HEK293 (cell line): Measurements from ENCODE around the gene KCNC4.
A peak's percentile ranks its signal among the peaks of the same experiment; 100 is the strongest.

Experiments used
- EGR2 ChIP-seq: fragments of 450-650 bp; formaldehyde crosslinking; IDR thresholded peaks from 2 replicates; pipeline ENCODE4 v1.5.1; 2016; ENCODE audit warnings: low read depth, missing biosample characterization, missing genetic modification characterization
- GLI4 ChIP-seq: fragments of 450-650 bp; formaldehyde crosslinking; IDR thresholded peaks from 2 replicates; pipeline ENCODE4 v1.5.1; 2016; ENCODE audit warnings: missing biosample characterization, missing genetic modification characterization
- GLIS2 ChIP-seq: fragments of 450-650 bp; formaldehyde crosslinking; IDR thresholded peaks from 2 replicates; pipeline ENCODE4 v1.5.1; 2016; ENCODE audit warnings: missing biosample characterization, missing genetic modification characterization
- HOXD13 ChIP-seq: sonication (generic); formaldehyde crosslinking; IDR thresholded peaks from 2 replicates; pipeline ENCODE4 v1.8.0; 2022; ENCODE audit warnings: missing genetic modification reagents, borderline replicate concordance
- IKZF3 ChIP-seq: fragments of 450-650 bp; IDR thresholded peaks from 2 replicates; pipeline ENCODE4 v1.5.0; 2018; ENCODE audit warnings: missing biosample characterization, mild to moderate bottlenecking, missing genetic modification characterization, moderate library complexity
- KLF1 ChIP-seq: fragments of 450-650 bp; formaldehyde crosslinking; IDR thresholded peaks from 2 replicates; pipeline ENCODE4 v1.5.1; 2016; ENCODE audit warnings: missing biosample characterization, missing genetic modification characterization
- KLF10 ChIP-seq: fragments of 450-650 bp; IDR thresholded peaks from 2 replicates; pipeline ENCODE4 v1.5.1; 2018; ENCODE audit warnings: missing biosample characterization, mild to moderate bottlenecking, missing genetic modification characterization
- KLF17 ChIP-seq: fragments of 450-650 bp; formaldehyde crosslinking; IDR thresholded peaks from 2 replicates; pipeline ENCODE4 v1.5.1; 2016; ENCODE audit warnings: missing biosample characterization, missing genetic modification characterization
- KLF7 ChIP-seq: fragments of 450-650 bp; formaldehyde crosslinking; IDR thresholded peaks from 2 replicates; pipeline ENCODE4 v1.5.1; 2016; ENCODE audit warnings: missing biosample characterization, missing genetic modification characterization, borderline replicate concordance
- KLF9 ChIP-seq: fragments of 450-650 bp; formaldehyde crosslinking; IDR thresholded peaks from 2 replicates; pipeline ENCODE4 v1.5.1; 2016; ENCODE audit warnings: missing biosample characterization, missing genetic modification characterization, low read depth
- SCRT1 ChIP-seq: fragments of 450-650 bp; formaldehyde crosslinking; IDR thresholded peaks from 2 replicates; pipeline ENCODE4 v1.5.1; 2016; ENCODE audit warnings: missing biosample characterization, missing genetic modification characterization, borderline replicate concordance
- SCRT2 ChIP-seq: fragments of 450-650 bp; formaldehyde crosslinking; IDR thresholded peaks from 2 replicates; pipeline ENCODE4 v1.5.1; 2016; ENCODE audit warnings: missing biosample characterization, missing genetic modification characterization
- SP2 ChIP-seq: fragments of 450-650 bp; formaldehyde crosslinking; IDR thresholded peaks from 2 replicates; pipeline ENCODE4 v1.5.1; 2016; ENCODE audit warnings: missing biosample characterization, missing genetic modification characterization
- TCF7L2 ChIP-seq: IDR thresholded peaks from 2 replicates; pipeline ENCODE4 v1.6.1; 2011; ENCODE audit warnings: low read depth, mild to moderate bottlenecking, inconsistent platforms, low read length, moderate library complexity, borderline replicate concordance
- ZBTB17 ChIP-seq: fragments of 450-650 bp; formaldehyde crosslinking; IDR thresholded peaks from 2 replicates; pipeline ENCODE4 v1.5.1; 2016; ENCODE audit warnings: missing biosample characterization, missing genetic modification characterization
- ZBTB20 ChIP-seq: fragments of 450-650 bp; formaldehyde crosslinking; IDR thresholded peaks from 2 replicates; pipeline ENCODE4 v1.5.1; 2016; ENCODE audit warnings: missing biosample characterization, missing genetic modification characterization
- ZBTB8A ChIP-seq: fragments of 450-650 bp; formaldehyde crosslinking; IDR thresholded peaks from 2 replicates; pipeline ENCODE4 v1.5.1; 2016; ENCODE audit warnings: missing biosample characterization, missing genetic modification characterization
- ZEB2 ChIP-seq: fragments of 450-650 bp; formaldehyde crosslinking; IDR thresholded peaks from 2 replicates; pipeline ENCODE4 v1.5.1; 2016; ENCODE audit warnings: missing biosample characterization, missing genetic modification characterization
- ZNF114 ChIP-seq: fragments of 450-650 bp; formaldehyde crosslinking; IDR thresholded peaks from 2 replicates; pipeline ENCODE4 v1.5.0; 2017; ENCODE audit warnings: missing biosample characterization, missing genetic modification characterization
- ZNF146 ChIP-seq: fragments of 450-650 bp; formaldehyde crosslinking; IDR thresholded peaks from 2 replicates; pipeline ENCODE4 v1.5.1; 2016; ENCODE audit warnings: missing biosample characterization, missing genetic modification characterization
- ZNF155 ChIP-seq: fragments of 450-650 bp; formaldehyde crosslinking; IDR thresholded peaks from 2 replicates; pipeline ENCODE4 v1.5.1; 2016; ENCODE audit warnings: missing biosample characterization, missing genetic modification characterization
- ZNF174 ChIP-seq: fragments of 450-650 bp; formaldehyde crosslinking; IDR thresholded peaks from 2 replicates; pipeline ENCODE4 v1.5.0; 2017; ENCODE audit warnings: missing biosample characterization, mild to moderate bottlenecking, missing genetic modification characterization
- ZNF211 ChIP-seq: fragments of 450-650 bp; formaldehyde crosslinking; IDR thresholded peaks from 2 replicates; pipeline ENCODE4 v1.5.1; 2016; ENCODE audit warnings: low read depth, missing biosample characterization, missing genetic modification characterization
- ZNF248 ChIP-seq: fragments of 450-650 bp; formaldehyde crosslinking; IDR thresholded peaks from 2 replicates; pipeline ENCODE4 v1.5.1; 2017; ENCODE audit warnings: missing biosample characterization, missing genetic modification characterization
- ZNF274 ChIP-seq, 2 experiments: fragments of 200-500 bp in 1 of 2; fragments of 450-650 bp in 1 of 2; sonication (Bioruptor generic) in 1 of 2; formaldehyde crosslinking in 1 of 2; IDR thresholded peaks; 2 replicates each; pipeline versions ENCODE4 v1.5.1 to v1.6.1; 2014 to 2016; ENCODE audit warnings: borderline replicate concordance in 1 of 2, inconsistent platforms in 1 of 2, low read length in 1 of 2, missing biosample characterization in 1 of 2, missing genetic modification characterization in 1 of 2
- ZNF311 ChIP-seq: fragments of 450-650 bp; formaldehyde crosslinking; IDR thresholded peaks from 2 replicates; pipeline ENCODE4 v1.5.1; 2017; ENCODE audit warnings: missing biosample characterization, missing genetic modification characterization, borderline replicate concordance
- ZNF335 ChIP-seq: fragments of 450-650 bp; formaldehyde crosslinking; conservative IDR thresholded peaks from 2 replicates; pipeline ENCODE4 v1.5.1; 2016; ENCODE audit warnings: missing biosample characterization, missing genetic modification characterization
- ZNF354C ChIP-seq: fragments of 450-650 bp; formaldehyde crosslinking; IDR thresholded peaks from 2 replicates; pipeline ENCODE4 v1.5.1; 2016; ENCODE audit warnings: missing biosample characterization, missing genetic modification characterization, low read depth, borderline replicate concordance
- ZNF423 ChIP-seq: fragments of 450-650 bp; formaldehyde crosslinking; IDR thresholded peaks from 2 replicates; pipeline ENCODE4 v1.5.1; 2016; ENCODE audit warnings: missing biosample characterization, missing genetic modification characterization
- ZNF501 ChIP-seq: fragments of 450-650 bp; formaldehyde crosslinking; IDR thresholded peaks from 2 replicates; pipeline ENCODE4 v1.5.1; 2016; ENCODE audit warnings: missing biosample characterization, missing genetic modification characterization
- ZNF514 ChIP-seq: fragments of 450-650 bp; formaldehyde crosslinking; IDR thresholded peaks from 2 replicates; pipeline ENCODE4 v1.5.1; 2016; ENCODE audit warnings: missing biosample characterization, missing genetic modification characterization
- ZNF530 ChIP-seq: fragments of 450-650 bp; formaldehyde crosslinking; IDR thresholded peaks from 2 replicates; pipeline ENCODE4 v1.5.1; 2016; ENCODE audit warnings: low read depth, missing biosample characterization, missing genetic modification characterization
- ZNF600 ChIP-seq: fragments of 450-650 bp; formaldehyde crosslinking; IDR thresholded peaks from 2 replicates; pipeline ENCODE4 v1.5.1; 2016; ENCODE audit warnings: missing biosample characterization, missing genetic modification characterization
- ZNF626 ChIP-seq: fragments of 450-650 bp; sonication (Bioruptor Pico); formaldehyde crosslinking; IDR thresholded peaks from 2 replicates; pipeline ENCODE4 v1.5.1; 2018; ENCODE audit warnings: missing biosample characterization, missing genetic modification characterization, inconsistent platforms
- ZNF777 ChIP-seq: fragments of 450-650 bp; formaldehyde crosslinking; IDR thresholded peaks from 2 replicates; pipeline ENCODE4 v1.5.1; 2017; ENCODE audit warnings: missing biosample characterization, missing genetic modification characterization, borderline replicate concordance
- TF ChIP-seq, protein P1 (sequence below): fragments of 450-650 bp; formaldehyde crosslinking; IDR thresholded peaks from 2 replicates; pipeline ENCODE4 v1.5.1; 2016; ENCODE audit warnings: missing biosample characterization, missing genetic modification characterization
- TF ChIP-seq, protein P2 (sequence below): fragments of 450-650 bp; formaldehyde crosslinking; IDR thresholded peaks from 2 replicates; pipeline ENCODE4 v1.5.1; 2016; ENCODE audit warnings: missing biosample characterization, missing genetic modification characterization

KCNC4 gene

DNA sequence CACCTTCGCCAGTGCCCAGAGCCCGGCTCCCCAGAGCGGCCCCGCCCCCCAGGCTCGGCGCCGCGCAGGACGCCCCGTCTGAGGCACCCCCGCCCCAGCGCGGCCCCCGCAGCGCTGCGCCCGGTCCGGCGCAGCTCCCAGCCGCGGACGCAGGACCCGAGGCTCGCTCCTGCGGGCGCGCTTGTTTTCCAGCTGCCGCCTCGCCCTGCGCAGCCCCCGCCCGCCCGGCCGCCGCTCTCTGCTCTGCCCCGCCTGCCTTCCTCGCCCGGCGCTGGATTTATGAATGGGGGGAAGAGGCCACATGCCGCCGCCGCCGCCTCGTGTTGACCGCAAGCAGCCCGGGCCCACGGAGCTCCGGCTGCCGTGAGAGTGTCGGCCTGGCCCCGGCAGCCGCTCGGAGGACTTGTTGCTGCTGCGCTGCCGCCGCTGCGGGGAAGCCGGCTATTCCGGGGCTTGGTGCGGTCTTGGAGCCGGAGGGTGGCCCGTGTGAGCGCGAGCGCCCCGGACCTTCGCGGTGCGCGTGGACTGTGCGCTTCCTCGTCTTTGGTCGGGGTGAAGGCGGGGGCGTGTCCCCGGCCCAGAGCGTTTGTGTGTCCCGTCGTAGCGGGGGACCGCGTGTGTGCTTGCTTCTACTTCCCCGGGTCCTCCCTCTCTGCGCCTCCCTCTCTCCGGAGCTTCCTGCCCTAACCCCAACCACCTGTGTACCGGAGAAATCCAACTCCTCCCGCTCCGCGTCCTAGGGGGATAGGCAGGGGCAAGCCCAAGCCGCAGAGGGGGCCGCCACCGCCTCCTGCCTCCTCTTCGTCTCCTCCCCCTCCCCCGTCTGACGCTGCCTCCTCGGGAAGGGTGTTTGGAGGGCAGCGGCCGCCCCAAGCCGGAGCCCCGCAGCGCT lies 736 bp downstream of the KCNC4 start (continued):
- TF ChIP-seq ZNF530 (no peak), ZNF423 (no peak), ZNF514 (tag by site-specific recombination) (no peak), ZNF114 (tag by site-specific recombination) (no peak), SCRT1 (tag by site-specific recombination) (peak; percentile 88), ZNF501 (tag by site-specific recombination) (0 out of 2 replicates have a peak, but pooled peaks have one; percentile 62), ZNF311 (tag by site-specific recombination) (no peak), ZNF354C (tag by site-specific recombination) (no peak), ZNF155 (tag by site-specific recombination) (no peak), GLIS2 (tag by site-specific recombination) (peak; percentile 90), KLF17 (tag by site-specific recombination) (peak; percentile 65), ZNF335 (peak; percentile 75), GLI4 (0 out of 2 replicates have a peak, but pooled peaks have one; percentile 39), ZNF626 (tag by site-specific recombination) (no peak), ZNF146 (tag by site-specific recombination) (no peak), KLF10 (tag by site-specific recombination) (no peak), TCF7L2 (no peak), ZBTB20 (tag by site-specific recombination) (peak; percentile 86; the same call in 1 of the 2 replicates), ZNF211 (tag by site-specific recombination) (no peak), EGR2 (no peak; the same call in 1 of the 2 replicates), HOXD13 (CRISPR knock-in tag) (no peak), KLF9 (tag by site-specific recombination) (peak; percentile 87), ZNF777 (tag by site-specific recombination) (peak; percentile 36; the same call in 1 of the 2 replicates), ZBTB8A (peak; percentile 74), ZEB2 (tag by site-specific recombination) (peak; percentile 87), ZNF274 (IDR thresholded peaks at IDR 0.05; ENCODE audit: low read length) (no peak), ZNF274 (tag by site-specific recombination; IDR thresholded peaks at IDR 0.05; ENCODE audit: borderline replicate concordance) (no peak), SP2 (peak; percentile 74), IKZF3 (0 out of 2 replicates have a peak, but pooled peaks have one; percentile 12), ZNF174 (tag by site-specific recombination) (no peak), ZNF600 (tag by site-specific recombination) (peak; percentile 71; the same call in 1 of the 2 replicates), ZNF248 (no peak), ZBTB17 (tag by site-specific recombination) (peak; percentile 43; the same call in 1 of the 2 replicates), SCRT2 (tag by site-specific recombination) (peak; percentile 99), KLF7 (tag by site-specific recombination) (0 out of 2 replicates have a peak, but pooled peaks have one; percentile 14), KLF1 (peak; percentile 23; the same call in 1 of the 2 replicates)
- TF ChIP-seq, protein P1, sequence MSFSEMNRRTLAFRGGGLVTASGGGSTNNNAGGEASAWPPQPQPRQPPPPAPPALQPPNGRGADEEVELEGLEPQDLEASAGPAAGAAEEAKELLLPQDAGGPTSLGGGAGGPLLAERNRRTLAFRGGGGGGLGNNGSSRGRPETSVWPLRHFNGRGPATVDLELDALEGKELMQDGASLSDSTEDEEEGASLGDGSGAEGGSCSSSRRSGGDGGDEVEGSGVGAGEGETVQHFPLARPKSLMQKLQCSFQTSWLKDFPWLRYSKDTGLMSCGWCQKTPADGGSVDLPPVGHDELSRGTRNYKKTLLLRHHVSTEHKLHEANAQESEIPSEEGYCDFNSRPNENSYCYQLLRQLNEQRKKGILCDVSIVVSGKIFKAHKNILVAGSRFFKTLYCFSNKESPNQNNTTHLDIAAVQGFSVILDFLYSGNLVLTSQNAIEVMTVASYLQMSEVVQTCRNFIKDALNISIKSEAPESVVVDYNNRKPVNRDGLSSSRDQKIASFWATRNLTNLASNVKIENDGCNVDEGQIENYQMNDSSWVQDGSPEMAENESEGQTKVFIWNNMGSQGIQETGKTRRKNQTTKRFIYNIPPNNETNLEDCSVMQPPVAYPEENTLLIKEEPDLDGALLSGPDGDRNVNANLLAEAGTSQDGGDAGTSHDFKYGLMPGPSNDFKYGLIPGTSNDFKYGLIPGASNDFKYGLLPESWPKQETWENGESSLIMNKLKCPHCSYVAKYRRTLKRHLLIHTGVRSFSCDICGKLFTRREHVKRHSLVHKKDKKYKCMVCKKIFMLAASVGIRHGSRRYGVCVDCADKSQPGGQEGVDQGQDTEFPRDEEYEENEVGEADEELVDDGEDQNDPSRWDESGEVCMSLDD = peak; percentile 47; the same call in 1 of the 2 replicates
- TF ChIP-seq, protein P2, sequence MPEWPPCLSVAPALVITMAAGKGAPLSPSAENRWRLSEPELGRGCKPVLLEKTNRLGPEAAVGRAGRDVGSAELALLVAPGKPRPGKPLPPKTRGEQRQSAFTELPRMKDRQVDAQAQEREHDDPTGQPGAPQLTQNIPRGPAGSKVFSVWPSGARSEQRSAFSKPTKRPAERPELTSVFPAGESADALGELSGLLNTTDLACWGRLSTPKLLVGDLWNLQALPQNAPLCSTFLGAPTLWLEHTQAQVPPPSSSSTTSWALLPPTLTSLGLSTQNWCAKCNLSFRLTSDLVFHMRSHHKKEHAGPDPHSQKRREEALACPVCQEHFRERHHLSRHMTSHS (tag by site-specific recombination) = no peak
